RWPE2 (cell line): ENCODE measurements around the gene TTC21A.

Experiments used
- ATAC-seq: fragments of 200-7000 bp; cut with Tn5 transposase; 3 replicates; pipeline ENCODE4 v1.9.1; 2021; ENCODE audit warnings: low read depth
- DNase-seq: peaks from one replicate; pipeline ENCODE4 v3.0.0-alpha.2; 2020; ENCODE audit warnings: low spot score
- H3K27ac ChIP-seq: fragments of 450-650 bp; 2 replicates; pipeline ENCODE4 v1.5.1; 2017; ENCODE audit warnings: mild to moderate bottlenecking; ENCODE audit not compliant: poor library complexity, severe bottlenecking
- H3K27me3 ChIP-seq: fragments of 250-450 bp; sonication (Bioruptor Pico); 2 replicates; pipeline ENCODE4 v1.5.1; 2021; ENCODE audit warnings: mild to moderate bottlenecking, moderate library complexity; ENCODE audit not compliant: insufficient read depth, poor library complexity, severe bottlenecking
- H3K36me3 ChIP-seq: fragments of 250-450 bp; sonication (Bioruptor Pico); 2 replicates; pipeline ENCODE4 v1.5.1; 2020; ENCODE audit warnings: low read depth, mild to moderate bottlenecking, moderate library complexity
- H3K4me1 ChIP-seq: fragments of 250-450 bp; sonication (Bioruptor Pico); 2 replicates; pipeline ENCODE4 v1.5.1; 2021; ENCODE audit warnings: mild to moderate bottlenecking, moderate library complexity; ENCODE audit not compliant: insufficient read depth, poor library complexity, severe bottlenecking
- H3K4me3 ChIP-seq: fragments of 250-450 bp; sonication (Bioruptor Pico); 2 replicates; pipeline ENCODE4 v1.5.1; 2021; ENCODE audit warnings: mild to moderate bottlenecking, moderate library complexity; ENCODE audit not compliant: severe bottlenecking
- H3K9me3 ChIP-seq: fragments of 250-450 bp; sonication (Bioruptor Pico); 2 replicates; pipeline ENCODE4 v1.5.1; 2021; ENCODE audit warnings: mild to moderate bottlenecking, moderate library complexity; ENCODE audit not compliant: severe bottlenecking
- CTCF ChIP-seq: fragments of 450-650 bp; IDR thresholded peaks from one replicate; pipeline ENCODE4 v1.5.1; 2017; ENCODE audit warnings: mild to moderate bottlenecking, moderate library complexity; ENCODE audit not compliant: poor library complexity, severe bottlenecking

TTC21A gene

GRCh38 chr3:39149498-39150147, 42.1 kb downstream of the TTC21A start:
- Histone ChIP-seq H3K9me3 (no peaks in the 10 kb centered on the region), H3K4me3 (no peak overlapping the region), H3K36me3 (peaks cover 18% of the 10 kb centered on the region), H3K27ac (peak overlapping the region; percentile 98), H3K4me1 (peaks cover 61% of the 10 kb centered on the region), H3K27me3 (no peaks in the 10 kb centered on the region)
- ATAC-seq (no peak), DNase-seq (no peak)
- no peak for TF ChIP-seq CTCF

DNA sequence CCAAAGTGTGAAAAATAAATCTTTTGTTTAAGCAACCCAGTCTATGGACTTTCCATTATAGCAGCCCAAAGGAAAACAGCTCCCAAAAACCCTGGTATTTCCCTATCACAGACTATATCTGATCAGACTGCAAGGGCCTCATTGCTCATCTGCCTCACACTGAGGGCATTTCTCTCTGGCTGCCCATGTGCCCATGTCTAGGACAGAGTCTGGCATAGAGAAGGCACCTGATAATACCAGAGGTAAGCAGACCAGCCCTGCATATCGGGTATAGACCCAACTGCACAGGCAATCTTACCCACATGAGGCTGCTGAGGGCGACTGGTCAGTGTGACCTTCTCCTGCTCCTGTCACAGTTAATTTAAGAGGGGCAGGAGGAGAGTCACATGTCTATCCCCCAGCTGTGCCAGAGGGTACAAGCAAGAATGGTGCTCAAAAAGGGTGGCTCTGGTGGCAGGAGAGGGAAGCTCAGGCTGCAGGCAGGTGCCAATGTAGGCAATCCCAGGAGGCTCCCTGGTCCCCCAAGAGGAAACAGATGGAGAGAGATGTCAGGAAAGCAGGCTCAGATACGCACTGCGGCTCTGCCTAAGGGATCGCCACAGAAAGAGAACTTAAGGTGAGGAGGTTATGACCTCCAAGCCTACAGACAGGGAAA, 42.8 kb downstream of the TTC21A start:
- Histone ChIP-seq H3K4me1 (peaks cover 61% of the 10 kb centered on the region), H3K36me3 (peaks cover 13% of the 10 kb centered on the region), H3K27ac (peak overlapping the region; percentile 98), H3K27me3 (no peaks in the 10 kb centered on the region), H3K4me3 (no peak overlapping the region), H3K9me3 (no peaks in the 10 kb centered on the region)
- ATAC-seq: no peak
- no peak for TF ChIP-seq CTCF
- no peak for DNase-seq

DNA sequence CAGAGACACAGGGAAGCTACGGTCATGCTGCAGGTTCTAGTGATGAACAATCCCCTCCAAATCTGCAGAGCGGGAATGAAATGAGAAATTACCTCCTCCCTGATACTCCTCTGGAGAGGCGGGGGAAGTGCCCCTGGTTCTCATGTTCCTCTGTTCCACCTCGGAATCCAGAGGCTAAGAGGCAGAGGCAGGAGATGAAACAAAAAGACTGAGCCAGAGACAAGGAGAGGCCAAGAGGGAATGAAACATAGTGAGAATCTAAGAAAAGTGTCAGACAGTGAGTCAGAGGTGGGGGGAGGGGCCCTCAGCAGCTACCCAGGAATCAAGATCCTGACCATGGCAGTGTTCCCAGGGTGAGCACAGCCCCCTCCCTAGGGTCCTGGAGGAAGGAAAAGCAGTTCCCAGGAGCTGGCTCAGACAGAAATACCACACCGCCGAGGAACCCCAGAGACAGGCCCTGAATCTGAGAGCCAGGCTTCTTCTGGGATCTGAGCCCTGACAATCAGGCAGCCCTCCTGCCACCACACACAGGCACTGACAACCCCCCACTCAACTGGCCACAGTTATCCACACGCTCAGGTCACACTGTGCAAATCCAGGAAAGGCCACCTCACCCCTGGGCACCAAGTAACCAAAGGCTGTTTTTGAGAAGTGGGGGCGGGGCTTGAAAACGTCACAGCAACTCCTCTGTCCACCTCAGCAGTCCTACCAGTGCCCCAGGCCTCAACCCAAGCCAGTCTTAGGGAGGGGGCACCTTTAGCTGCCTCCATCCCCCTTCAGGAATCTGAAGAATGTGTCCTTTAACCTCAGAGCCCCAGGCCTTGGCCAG, 43.5 kb downstream of the TTC21A start:
- Histone ChIP-seq H3K27ac (peak overlapping the region; percentile 98), H3K36me3 (peaks cover 5% of the 10 kb centered on the region), H3K9me3 (no peaks in the 10 kb centered on the region), H3K4me3 (peak overlapping the region; percentile 79), H3K4me1 (peaks cover 58% of the 10 kb centered on the region), H3K27me3 (no peaks in the 10 kb centered on the region)
- TF ChIP-seq CTCF: no peak
- DNase-seq: peak; percentile 93
- ATAC-seq: peak; percentile 26

- Histone ChIP-seq H3K9me3 (no peaks in the 10 kb centered on the region), H3K27me3 (no peaks in the 10 kb centered on the region), H3K36me3 (no peaks in the 10 kb centered on the region), H3K4me3 (peak overlapping the region; percentile 79), H3K27ac (peak overlapping the region; percentile 98), H3K4me1 (peaks cover 29% of the 10 kb centered on the region)
- TF ChIP-seq CTCF: no peak
- no peak for ATAC-seq
- no peak for DNase-seq
Observed at GRCh38 chr3:39153977-39154279, 46.4 kb downstream of the TTC21A start.
